HG03159 (cell line): ENCODE measurements around the gene COBLL1.

Experiments used
- ATAC-seq: cut with Tn5 transposase; IDR thresholded peaks from one replicate; pipeline ENCODE4 v1.9.1; 2021; ENCODE audit warnings: mild to moderate bottlenecking, moderate library complexity; ENCODE audit not compliant: unreplicated experiment

The COBLL1 gene

GRCh38 chr2:164691346-164691887 is 150.2 kb downstream of the COBLL1 start:
- no peak for ATAC-seq

- ATAC-seq, result no peak
These were observed 151.3 kb downstream of the COBLL1 start for GRCh38 chr2:164690361-164690760.

GRCh38 chr2:164688896-164689419 is 152.7 kb downstream of the COBLL1 start:
- ATAC-seq, result no peak

- no peak for ATAC-seq
These were observed 160.6 kb downstream of the COBLL1 start for GRCh38 chr2:164681009-164681408.

GRCh38 chr2:164678631-164679149 is 162.9 kb downstream of the COBLL1 start:
- ATAC-seq, result no peak

- no peak for ATAC-seq
These were observed 163.9 kb downstream of the COBLL1 start for GRCh38 chr2:164677733-164678132.

- ATAC-seq, result no peak
These were observed 164.4 kb downstream of the COBLL1 start for GRCh38 chr2:164677271-164677670.

- no peak for ATAC-seq
These were observed 165.9 kb downstream of the COBLL1 start for GRCh38 chr2:164675687-164676086.

GRCh38 chr2:164675027-164675426 is 166.6 kb downstream of the COBLL1 start:
- ATAC-seq, result no peak

GRCh38 chr2:164671664-164672396 is 169.8 kb downstream of the COBLL1 start:
- no peak for ATAC-seq

GRCh38 chr2:164669291-164669690 is 172.3 kb downstream of the COBLL1 start:
- ATAC-seq, result no peak

GRCh38 chr2:164667566-164667965 is 174.1 kb downstream of the COBLL1 start:
- ATAC-seq, result no peak

GRCh38 chr2:164664070-164664469 is 177.6 kb downstream of the COBLL1 start:
- ATAC-seq, result no peak

- ATAC-seq, result no peak
These were observed 178.6 kb downstream of the COBLL1 start for GRCh38 chr2:164662868-164663631.

GRCh38 chr2:164662066-164662465 is 179.6 kb downstream of the COBLL1 start:
- no peak for ATAC-seq

- no peak for ATAC-seq
These were observed 180.3 kb downstream of the COBLL1 start for GRCh38 chr2:164661349-164661748.

- ATAC-seq, result no peak
These were observed 184.5 kb downstream of the COBLL1 start for GRCh38 chr2:164657129-164657528.

- ATAC-seq, result no peak
These were observed 185.9 kb downstream of the COBLL1 start for GRCh38 chr2:164655750-164656149.

- no peak for ATAC-seq
These were observed 186.3 kb downstream of the COBLL1 start for GRCh38 chr2:164655336-164655735.

GRCh38 chr2:164651361-164651760 is 190.3 kb downstream of the COBLL1 start:
- no peak for ATAC-seq

- ATAC-seq, result no peak
These were observed 197.5 kb downstream of the COBLL1 start for GRCh38 chr2:164644036-164644700.
